HepG2 (cell line): ENCODE data around the gene RAB40C. TPM values are rescaled to one million over a fixed set of nuclear protein-coding genes. Genes with fewer than 3 reads are reported as not detected.

ENCODE experiments used
- GPN1 ChIP-seq: sonication (generic); formaldehyde crosslinking; IDR thresholded peaks from 2 replicates; pipeline ENCODE4 v1.5.1; 2020; ENCODE audit warnings: missing genetic modification reagents, borderline replicate concordance
- HNRNPL ChIP-seq: fragments of 200-400 bp; formaldehyde crosslinking; IDR thresholded peaks from 2 replicates; pipeline ENCODE4 v1.6.1; 2017; ENCODE audit warnings: mild to moderate bottlenecking, low read depth, low read length
- IKZF1 ChIP-seq: fragments of 450-650 bp; IDR thresholded peaks from 2 replicates; pipeline ENCODE4 v1.7.1; 2016
- KDM5A ChIP-seq: fragments of 200-600 bp; sonication (generic); IDR thresholded peaks from 2 replicates; pipeline ENCODE4 v1.7.0; 2018; ENCODE audit warnings: antibody characterized with exemption, mild to moderate bottlenecking, low read length, borderline replicate concordance
- RELA ChIP-seq: sonication (generic); formaldehyde crosslinking; IDR thresholded peaks from 2 replicates; pipeline ENCODE4 v1.4.0; 2020; ENCODE audit warnings: missing genetic modification reagents
- REXO4 ChIP-seq: sonication (generic); formaldehyde crosslinking; IDR thresholded peaks from 2 replicates; pipeline ENCODE4 v1.8.0; 2022; ENCODE audit warnings: missing genetic modification reagents, mild to moderate bottlenecking, borderline replicate concordance
- TBX3 ChIP-seq: fragments of 450-650 bp; IDR thresholded peaks from 2 replicates; pipeline ENCODE4 v1.6.1; 2017; ENCODE audit warnings: antibody characterized with exemption, mild to moderate bottlenecking, inconsistent platforms, borderline replicate concordance
- WIZ ChIP-seq: sonication (generic); formaldehyde crosslinking; IDR thresholded peaks from 2 replicates; pipeline ENCODE4 v1.5.1; 2020; ENCODE audit warnings: mild to moderate bottlenecking, missing genetic modification reagents
- ZFP36L2 ChIP-seq: sonication (generic); formaldehyde crosslinking; IDR thresholded peaks from 2 replicates; pipeline ENCODE4 v1.4.0; 2020; ENCODE audit warnings: missing genetic modification reagents
- ZMYM2 ChIP-seq: sonication (generic); formaldehyde crosslinking; IDR thresholded peaks from 2 replicates; pipeline ENCODE4 v1.8.0; 2022; ENCODE audit warnings: mild to moderate bottlenecking, missing genetic modification reagents
- ZNF121 ChIP-seq: sonication (generic); formaldehyde crosslinking; IDR thresholded peaks from 2 replicates; pipeline ENCODE4 v1.5.0; 2020; ENCODE audit warnings: mild to moderate bottlenecking, missing genetic modification reagents
- ZNF124 ChIP-seq: sonication (generic); formaldehyde crosslinking; IDR thresholded peaks from 2 replicates; pipeline ENCODE4 v1.4.0; 2020; ENCODE audit warnings: missing genetic modification reagents
- ZNF496 ChIP-seq: sonication (generic); formaldehyde crosslinking; IDR thresholded peaks from 2 replicates; pipeline ENCODE4 v1.8.1; 2023; ENCODE audit warnings: mild to moderate bottlenecking, moderate library complexity, missing genetic modification reagents; ENCODE audit not compliant: insufficient replicate concordance
- ZNF543 ChIP-seq: sonication (generic); formaldehyde crosslinking; IDR thresholded peaks from 2 replicates; pipeline ENCODE4 v1.4.0; 2020; ENCODE audit warnings: mild to moderate bottlenecking, missing genetic modification reagents
- polyA plus RNA-seq, 8 experiments: library from polyadenylated mRNA; depleted of rRNA in 3 of 8; stranded (reverse) in 7 of 8; unstranded in 1 of 8; fragments of >200 nt; fragmentation: Illumina TruSeq in 4 of 8; extraction: Trizol in 4 of 8; gene quantifications; 2 replicates each; pipeline versions ENCODE4 v1.2.1 to v1.2.3, GENCODE V29; 2011 to 2016; ENCODE audit warnings: low read depth in 4 of 8, missing spikeins in 1 of 8, mixed read lengths in 1 of 8; ENCODE audit not compliant: insufficient read depth in 1 of 8
- total RNA-seq, 5 experiments: library from RNA; depleted of rRNA; stranded (reverse); fragments of >200 nt; fragmentation: Illumina TruSeq; extraction: Trizol; gene quantifications; 2 replicates each; pipeline ENCODE4 v1.2.3, GENCODE V29; 2016; ENCODE audit warnings: low read depth in 1 of 5
- TF ChIP-seq, protein P1 (sequence below): sonication (generic); formaldehyde crosslinking; IDR thresholded peaks from 2 replicates; pipeline ENCODE4 v1.4.0; 2020; ENCODE audit warnings: low read depth, mild to moderate bottlenecking, missing genetic modification reagents
- TF ChIP-seq, protein P2 (sequence below): sonication (generic); formaldehyde crosslinking; IDR thresholded peaks from 2 replicates; pipeline ENCODE4 v1.4.0; 2020; ENCODE audit warnings: low read depth, missing genetic modification reagents
- TF ChIP-seq, protein P3 (sequence below): sonication (generic); formaldehyde crosslinking; IDR thresholded peaks from 2 replicates; pipeline ENCODE4 v1.4.0; 2020; ENCODE audit warnings: missing genetic modification reagents, mild to moderate bottlenecking, borderline replicate concordance
- TF ChIP-seq, protein P4 (sequence below): sonication (generic); formaldehyde crosslinking; IDR thresholded peaks from 2 replicates; pipeline ENCODE4 v1.9.0; 2022; ENCODE audit warnings: low read depth, missing genetic modification reagents

Gene RAB40C
- total and polyA plus RNA-seq, 2 of the 13 experiments (the other 11 are each of a cell fraction or from before 2014, with no cell fraction given): 7.7 to 11.5 TPM

DNA sequence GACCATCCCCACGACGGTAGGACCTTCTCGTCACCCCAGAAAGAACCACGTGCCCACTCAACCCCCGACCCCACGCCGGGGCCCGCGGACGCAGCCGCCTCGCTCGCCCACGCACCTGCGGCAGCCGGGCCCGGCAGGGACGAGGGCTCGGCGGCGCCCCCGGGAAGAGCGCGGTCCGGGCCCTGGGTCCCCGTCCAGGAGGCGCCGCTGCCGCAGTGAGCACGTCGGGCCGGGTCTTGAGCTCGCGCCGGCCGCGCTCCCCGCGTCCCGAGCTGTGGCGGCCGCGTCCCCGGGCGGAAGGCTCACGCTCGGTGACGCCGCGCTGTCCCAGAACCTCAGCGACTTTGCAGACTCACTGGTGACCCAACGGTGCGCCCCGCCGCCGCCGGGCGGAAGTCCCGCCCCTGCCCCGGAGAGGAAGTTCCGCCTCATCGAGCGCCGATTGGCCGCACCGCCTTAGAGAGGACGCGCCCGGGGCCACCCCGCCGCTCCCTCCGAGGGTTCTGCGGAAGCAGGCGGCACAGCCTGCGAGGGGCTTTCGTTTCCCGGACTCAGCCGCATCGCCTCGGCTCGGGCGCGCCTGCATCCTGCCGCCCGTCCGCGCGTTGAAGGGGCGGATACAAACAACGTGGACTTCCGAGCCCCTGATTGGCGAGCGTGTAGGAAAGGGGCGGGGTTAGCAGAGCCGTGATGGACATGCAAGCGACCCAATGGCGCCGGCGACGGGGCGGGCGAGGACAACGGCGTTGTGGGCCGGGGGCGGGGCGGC, 793 bp upstream of the RAB40C start (continued):
- TF ChIP-seq, protein P1, sequence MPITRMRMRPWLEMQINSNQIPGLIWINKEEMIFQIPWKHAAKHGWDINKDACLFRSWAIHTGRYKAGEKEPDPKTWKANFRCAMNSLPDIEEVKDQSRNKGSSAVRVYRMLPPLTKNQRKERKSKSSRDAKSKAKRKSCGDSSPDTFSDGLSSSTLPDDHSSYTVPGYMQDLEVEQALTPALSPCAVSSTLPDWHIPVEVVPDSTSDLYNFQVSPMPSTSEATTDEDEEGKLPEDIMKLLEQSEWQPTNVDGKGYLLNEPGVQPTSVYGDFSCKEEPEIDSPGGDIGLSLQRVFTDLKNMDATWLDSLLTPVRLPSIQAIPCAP: no peak
- TF ChIP-seq ZNF496 (no peak), IKZF1 (no peak), ZNF543 (CRISPR knock-in tag) (peak; percentile 88; the same call in 1 of the 2 replicates), HNRNPL (0 out of 2 replicates have a peak, but pooled peaks have one; percentile 35), ZNF121 (no peak), KDM5A (peak; percentile 91; the same call in 1 of the 2 replicates), GPN1 (CRISPR knock-in tag) (0 out of 2 replicates have a peak, but pooled peaks have one; percentile 20), ZFP36L2 (CRISPR knock-in tag) (no peak), ZNF124 (CRISPR knock-in tag) (0 out of 2 replicates have a peak, but pooled peaks have one; percentile 65), TBX3 (no peak), WIZ (no peak), ZMYM2 (CRISPR knock-in tag) (no peak), REXO4 (no peak), RELA (CRISPR knock-in tag) (no peak)
- TF ChIP-seq, protein P2, sequence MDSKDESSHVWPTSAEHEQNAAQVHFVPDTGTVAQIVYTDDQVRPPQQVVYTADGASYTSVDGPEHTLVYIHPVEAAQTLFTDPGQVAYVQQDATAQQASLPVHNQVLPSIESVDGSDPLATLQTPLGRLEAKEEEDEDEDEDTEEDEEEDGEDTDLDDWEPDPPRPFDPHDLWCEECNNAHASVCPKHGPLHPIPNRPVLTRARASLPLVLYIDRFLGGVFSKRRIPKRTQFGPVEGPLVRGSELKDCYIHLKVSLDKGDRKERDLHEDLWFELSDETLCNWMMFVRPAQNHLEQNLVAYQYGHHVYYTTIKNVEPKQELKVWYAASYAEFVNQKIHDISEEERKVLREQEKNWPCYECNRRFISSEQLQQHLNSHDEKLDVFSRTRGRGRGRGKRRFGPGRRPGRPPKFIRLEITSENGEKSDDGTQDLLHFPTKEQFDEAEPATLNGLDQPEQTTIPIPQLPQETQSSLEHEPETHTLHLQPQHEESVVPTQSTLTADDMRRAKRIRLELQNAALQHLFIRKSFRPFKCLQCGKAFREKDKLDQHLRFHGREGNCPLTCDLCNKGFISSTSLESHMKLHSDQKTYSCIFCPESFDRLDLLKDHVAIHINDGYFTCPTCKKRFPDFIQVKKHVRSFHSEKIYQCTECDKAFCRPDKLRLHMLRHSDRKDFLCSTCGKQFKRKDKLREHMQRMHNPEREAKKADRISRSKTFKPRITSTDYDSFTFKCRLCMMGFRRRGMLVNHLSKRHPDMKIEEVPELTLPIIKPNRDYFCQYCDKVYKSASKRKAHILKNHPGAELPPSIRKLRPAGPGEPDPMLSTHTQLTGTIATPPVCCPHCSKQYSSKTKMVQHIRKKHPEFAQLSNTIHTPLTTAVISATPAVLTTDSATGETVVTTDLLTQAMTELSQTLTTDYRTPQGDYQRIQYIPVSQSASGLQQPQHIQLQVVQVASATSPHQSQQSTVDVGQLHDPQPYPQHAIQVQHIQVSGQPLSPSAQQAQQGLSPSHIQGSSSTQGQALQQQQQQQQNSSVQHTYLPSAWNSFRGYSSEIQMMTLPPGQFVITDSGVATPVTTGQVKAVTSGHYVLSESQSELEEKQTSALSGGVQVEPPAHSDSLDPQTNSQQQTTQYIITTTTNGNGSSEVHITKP (CRISPR knock-in tag): no peak
- TF ChIP-seq, protein P3, sequence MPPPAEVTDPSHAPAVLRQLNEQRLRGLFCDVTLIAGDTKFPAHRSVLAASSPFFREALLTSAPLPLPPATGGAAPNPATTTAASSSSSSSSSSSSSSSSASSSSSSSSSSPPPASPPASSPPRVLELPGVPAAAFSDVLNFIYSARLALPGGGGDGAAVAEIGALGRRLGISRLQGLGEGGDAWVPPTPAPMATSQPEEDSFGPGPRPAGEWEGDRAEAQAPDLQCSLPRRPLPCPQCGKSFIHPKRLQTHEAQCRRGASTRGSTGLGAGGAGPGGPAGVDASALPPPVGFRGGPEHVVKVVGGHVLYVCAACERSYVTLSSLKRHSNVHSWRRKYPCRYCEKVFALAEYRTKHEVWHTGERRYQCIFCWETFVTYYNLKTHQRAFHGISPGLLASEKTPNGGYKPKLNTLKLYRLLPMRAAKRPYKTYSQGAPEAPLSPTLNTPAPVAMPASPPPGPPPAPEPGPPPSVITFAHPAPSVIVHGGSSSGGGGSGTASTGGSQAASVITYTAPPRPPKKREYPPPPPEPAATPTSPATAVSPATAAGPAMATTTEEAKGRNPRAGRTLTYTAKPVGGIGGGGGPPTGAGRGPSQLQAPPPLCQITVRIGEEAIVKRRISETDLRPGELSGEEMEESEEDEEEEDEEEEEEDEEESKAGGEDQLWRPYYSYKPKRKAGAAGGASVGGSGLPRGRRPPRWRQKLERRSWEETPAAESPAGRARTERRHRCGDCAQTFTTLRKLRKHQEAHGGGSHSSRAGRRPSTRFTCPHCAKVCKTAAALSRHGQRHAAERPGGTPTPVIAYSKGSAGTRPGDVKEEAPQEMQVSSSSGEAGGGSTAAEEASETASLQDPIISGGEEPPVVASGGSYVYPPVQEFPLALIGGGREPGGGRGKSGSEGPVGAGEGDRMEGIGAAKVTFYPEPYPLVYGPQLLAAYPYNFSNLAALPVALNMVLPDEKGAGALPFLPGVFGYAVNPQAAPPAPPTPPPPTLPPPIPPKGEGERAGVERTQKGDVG (CRISPR knock-in tag): no peak
- TF ChIP-seq, protein P4, sequence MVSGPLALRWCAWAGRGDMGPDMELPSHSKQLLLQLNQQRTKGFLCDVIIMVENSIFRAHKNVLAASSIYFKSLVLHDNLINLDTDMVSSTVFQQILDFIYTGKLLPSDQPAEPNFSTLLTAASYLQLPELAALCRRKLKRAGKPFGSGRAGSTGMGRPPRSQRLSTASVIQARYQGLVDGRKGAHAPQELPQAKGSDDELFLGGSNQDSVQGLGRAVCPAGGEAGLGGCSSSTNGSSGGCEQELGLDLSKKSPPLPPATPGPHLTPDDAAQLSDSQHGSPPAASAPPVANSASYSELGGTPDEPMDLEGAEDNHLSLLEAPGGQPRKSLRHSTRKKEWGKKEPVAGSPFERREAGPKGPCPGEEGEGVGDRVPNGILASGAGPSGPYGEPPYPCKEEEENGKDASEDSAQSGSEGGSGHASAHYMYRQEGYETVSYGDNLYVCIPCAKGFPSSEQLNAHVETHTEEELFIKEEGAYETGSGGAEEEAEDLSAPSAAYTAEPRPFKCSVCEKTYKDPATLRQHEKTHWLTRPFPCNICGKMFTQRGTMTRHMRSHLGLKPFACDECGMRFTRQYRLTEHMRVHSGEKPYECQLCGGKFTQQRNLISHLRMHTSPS (CRISPR knock-in tag): no peak
